Esophagus squamous epithelium (tissue), 4 donors: ENCODE data around the gene KCNC2.

Experiments used
- CTCF ChIP-seq, 6 experiments: fragments of 450-650 bp in 4 of 6; fragments of 200-600 bp in 2 of 6; sonication (generic) in 2 of 6; IDR thresholded peaks; one replicate each; pipeline ENCODE4 v1.5.1; 2016 to 2019; ENCODE audit warnings: antibody characterized with exemption in 6 of 6, mild to moderate bottlenecking in 4 of 6, moderate library complexity in 4 of 6
- POLR2A ChIP-seq, 4 donors: fragments of 450-650 bp; IDR thresholded peaks; one replicate each; pipeline ENCODE4 v1.6.1; 2017; ENCODE audit warnings: antibody characterized with exemption in 4 of 4, mild to moderate bottlenecking in 4 of 4, moderate library complexity in 3 of 4

GRCh38 chr12:75042125-75042524, 167.5 kb downstream of the KCNC2 start:
- TF ChIP-seq CTCF (IDR thresholded peaks at IDR 0.05) (no peak), POLR2A (IDR thresholded peaks at IDR 0.05) (no peak)
